Measurements from ENCODE around the gene PATZ1.

GRCh38 chr22:31363885-31364465 is 17.8 kb upstream of the PATZ1 start:
- TF ChIP-seq CTCF (IDR thresholded peaks at IDR 0.05) (no peak), POLR2A (IDR thresholded peaks at IDR 0.05; ENCODE audit: low read depth) (no peak), POLR2AphosphoS5 (IDR thresholded peaks at IDR 0.05) (no peak), EP300 (IDR thresholded peaks at IDR 0.05) (no peak)
